HepG2 (cell line): ENCODE measurements around the gene THOC2. TPM values are rescaled to one million over a fixed set of nuclear protein-coding genes. Genes with fewer than 3 reads are reported as not detected.

ENCODE experiments used
- ATAC-seq: fragments of 200-7000 bp; cut with Tn5 transposase; 3 replicates; pipeline ENCODE4 v1.9.1; 2020; ENCODE audit warnings: mild to moderate bottlenecking, moderate library complexity
- BruUV-seq: library from RNA; stranded (reverse); fragments of 400-500 nt; replicated peaks from 2 replicates; lab custom pipeline; 2021; lab: Mats Ljungman, UMichigan
- CTCF ChIA-PET: fragments of 300-600 bp; formaldehyde crosslinking; extraction: SDS; loops from one replicate; lab custom pipeline; 2021; ENCODE audit warnings: low total read pairs, inconsistent platforms, low intra/inter-chr PET ratio; lab: Yijun Ruan, JAX
- POLR2A ChIA-PET: fragments of 350-600 bp; sonication (Branson Sonifier 250); formaldehyde crosslinking; loops from one replicate; lab custom pipeline; 2020; ENCODE audit warnings: antibody characterized with exemption, inconsistent platforms; lab: Yijun Ruan, JAX
- DNase-seq: peaks from one replicate; pipeline ENCODE4 v3.0.0-alpha.2; 2015; ENCODE audit warnings: low spot score
- FAIRE-seq: peaks from 3 replicates; lab custom pipeline; 2011; peaks lifted over from hg19 to GRCh38; lab: Jason Lieb, UNC
- H2AFZ ChIP-seq: one replicate; pipeline ENCODE4 v1.6.1; 2011; ENCODE audit warnings: low read length, inconsistent platforms
- H3K27ac ChIP-seq: fragments of 300-600 bp; 3 replicates; pipeline ENCODE4 v1.8.0; 2011; ENCODE audit warnings: mixed run types, mild to moderate bottlenecking, mixed read lengths, low read length, inconsistent platforms; ENCODE audit not compliant: insufficient read depth; ENCODE audit errors: extremely low read length
- H3K27me3 ChIP-seq, 2 experiments: fragments of 200-600 bp in 1 of 2; 2 replicates in 1 of 2; 3 replicates in 1 of 2; pipeline versions ENCODE4 v1.6.0 to v1.8.0; 2011; ENCODE audit warnings: low read length in 2 of 2, mild to moderate bottlenecking in 2 of 2, moderate library complexity in 2 of 2, inconsistent platforms in 1 of 2; ENCODE audit not compliant: insufficient read depth in 2 of 2, control insufficient read depth in 1 of 2
- H3K36me3 ChIP-seq, 2 experiments: fragments of 200-600 bp in 1 of 2; replicated peaks in 1 of 2; 2 replicates in 1 of 2; 3 replicates in 1 of 2; pipeline versions ENCODE4 v1.5.1 to v1.8.0; 2011; ENCODE audit warnings: low read length in 2 of 2, inconsistent platforms in 1 of 2; ENCODE audit not compliant: insufficient read depth in 2 of 2, control insufficient read depth in 1 of 2
- H3K4me1 ChIP-seq: 2 replicates; pipeline ENCODE4 v1.5.1; 2012; ENCODE audit warnings: low read length, inconsistent platforms; ENCODE audit not compliant: insufficient read depth
- H3K4me2 ChIP-seq: 2 replicates; pipeline ENCODE4 v1.6.0; 2011; ENCODE audit warnings: low read depth, low read length, inconsistent platforms
- H3K4me3 ChIP-seq, 3 experiments: fragments of 200-600 bp in 1 of 3; sonication (generic), shearing (Covaris generic) in 1 of 3; replicated peaks in 1 of 3; 2 replicates each; pipeline ENCODE4 v1.5.1; 2011 to 2016; ENCODE audit warnings: low read length in 3 of 3, inconsistent platforms in 2 of 3, low read depth in 2 of 3, mild to moderate bottlenecking in 2 of 3, control low read depth in 1 of 3, mixed read lengths in 1 of 3; ENCODE audit not compliant: insufficient read depth in 1 of 3
- H3K79me2 ChIP-seq: one replicate; pipeline ENCODE4 v1.6.1; 2011; ENCODE audit warnings: low read length, inconsistent platforms; ENCODE audit not compliant: insufficient read depth
- H3K9ac ChIP-seq: 2 replicates; pipeline ENCODE4 v1.6.0; 2011; ENCODE audit warnings: mild to moderate bottlenecking, low read depth, low read length, inconsistent platforms; ENCODE audit not compliant: insufficient read depth
- H3K9me3 ChIP-seq: 2 replicates; pipeline ENCODE4 v1.5.1; 2012; ENCODE audit warnings: mild to moderate bottlenecking, low read length
- H4K20me1 ChIP-seq: 2 replicates; pipeline ENCODE4 v1.6.0; 2011; ENCODE audit warnings: inconsistent platforms, mild to moderate bottlenecking, low read length, moderate library complexity; ENCODE audit not compliant: insufficient read depth
- CBX5 ChIP-seq: sonication (generic); formaldehyde crosslinking; IDR thresholded peaks from 2 replicates; pipeline ENCODE4 v1.4.0; 2020; ENCODE audit warnings: missing genetic modification reagents, borderline replicate concordance
- CEBPB ChIP-seq: IDR thresholded peaks from 2 replicates; pipeline ENCODE4 v1.6.1; 2011; ENCODE audit warnings: low read depth, low read length, improper control_type of control experiment, borderline replicate concordance
- GMEB1 ChIP-seq: sonication (generic); formaldehyde crosslinking; IDR thresholded peaks from 2 replicates; pipeline ENCODE4 v1.5.1; 2020; ENCODE audit warnings: missing genetic modification reagents, mild to moderate bottlenecking, borderline replicate concordance
- KIAA2018 ChIP-seq: sonication (generic); formaldehyde crosslinking; IDR thresholded peaks from 2 replicates; pipeline ENCODE4 v1.5.0; 2020; ENCODE audit warnings: mild to moderate bottlenecking, missing genetic modification reagents, borderline replicate concordance
- THRA ChIP-seq: sonication (generic); formaldehyde crosslinking; IDR thresholded peaks from 2 replicates; pipeline ENCODE4 v1.4.0; 2020; ENCODE audit warnings: missing genetic modification reagents, borderline replicate concordance
- U2AF2 ChIP-seq: fragments of 200-400 bp; formaldehyde crosslinking; IDR thresholded peaks from 2 replicates; pipeline ENCODE4 v1.6.1; 2017; ENCODE audit warnings: low read depth, mild to moderate bottlenecking, low read length
- ZC3H4 ChIP-seq: sonication (generic); formaldehyde crosslinking; IDR thresholded peaks from 2 replicates; pipeline ENCODE4 v1.4.0; 2020; ENCODE audit warnings: missing genetic modification reagents, borderline replicate concordance
- ZFP36 ChIP-seq: fragments of 150-350 bp; IDR thresholded peaks from 2 replicates; pipeline ENCODE4 v1.6.1; 2018; ENCODE audit warnings: borderline replicate concordance, low read length, low read depth; ENCODE audit not compliant: partially characterized antibody
- ZNF18 ChIP-seq: sonication (generic); formaldehyde crosslinking; IDR thresholded peaks from 2 replicates; pipeline ENCODE4 v1.8.0; 2022; ENCODE audit warnings: mild to moderate bottlenecking, missing genetic modification reagents; ENCODE audit not compliant: insufficient replicate concordance
- WGBS: methylation state at CpG from one replicate; pipeline ENCODE4 v1.1.6; 2017; ENCODE audit warnings: low lambda C conversion rate; 5-methylcytosine and 5-hydroxymethylcytosine counted together
- in situ Hi-C: cut with HindIII; loops from 2 replicates; pipeline ENCODE4 v1.10.0; 2017; ENCODE audit warnings: low pct_unique_long_range_greater_than_20kb; ENCODE audit not compliant: extremely low pct_ligation_motif_present
- intact Hi-C: fragments of 100-400 bp; cut with micrococcal nuclease; formaldehyde crosslinking; loops from one replicate; pipeline ENCODE4 v1.10.0; 2022; ENCODE audit not compliant: unreplicated experiment
- polyA plus RNA-seq, 8 experiments: library from polyadenylated mRNA; depleted of rRNA in 3 of 8; stranded (reverse) in 7 of 8; unstranded in 1 of 8; fragments of >200 nt; fragmentation: Illumina TruSeq in 4 of 8; extraction: Trizol in 4 of 8; gene quantifications; 2 replicates each; pipeline versions ENCODE4 v1.2.1 to v1.2.3, GENCODE V29; 2011 to 2016; ENCODE audit warnings: low read depth in 4 of 8, missing spikeins in 1 of 8, mixed read lengths in 1 of 8; ENCODE audit not compliant: insufficient read depth in 1 of 8
- total RNA-seq, 5 experiments: library from RNA; depleted of rRNA; stranded (reverse); fragments of >200 nt; fragmentation: Illumina TruSeq; extraction: Trizol; gene quantifications; 2 replicates each; pipeline ENCODE4 v1.2.3, GENCODE V29; 2016; ENCODE audit warnings: low read depth in 1 of 5

THOC2 gene
- total and polyA plus RNA-seq, 2 of the 13 experiments (the other 11 are each of a cell fraction or from before 2014, with no cell fraction given), result 87.1 to 101 TPM

- no peak for TF ChIP-seq ZNF18 (CRISPR knock-in tag)
Observed at GRCh38 chrX:123626962-123627361, 105.9 kb downstream of the THOC2 start (continued).

- ChIA-PET CTCF (no interaction called here), POLR2A (no interaction called here)
- Histone ChIP-seq H4K20me1 (no peaks in the 10 kb centered on the region), H3K79me2 (no peaks in the 10 kb centered on the region), H3K4me3 (no peak overlapping the region), H3K4me2 (no peak overlapping the region), H3K9ac (no peak overlapping the region), H3K9me3 (no peaks in the 10 kb centered on the region), H3K36me3 (peaks cover 4 to 32% of the 10 kb centered on the region in 2 experiments; a peak in 4 of 5 replicates), H3K27ac (no peak overlapping the region), H3K4me1 (no peaks in the 10 kb centered on the region), H3K27me3 (no peaks in the 10 kb centered on the region), H2AFZ (no peak overlapping the region)
- intact Hi-C loops (no loop called here), in situ Hi-C loops (no loop called here)
- 90% methylated on average over 2 of the region's 2 CpGs for WGBS
- ATAC-seq (no peak), DNase-seq (no peak), FAIRE-seq (no peak)
- no TSS peak for BruUV-seq
- no peak for TF ChIP-seq GMEB1 (CRISPR knock-in tag)
- TF ChIP-seq THRA (CRISPR knock-in tag), result no peak
- no peak for TF ChIP-seq U2AF2
- TF ChIP-seq ZC3H4 (CRISPR knock-in tag), result no peak
- TF ChIP-seq ZFP36, result no peak
- no peak for TF ChIP-seq CEBPB
- no peak for TF ChIP-seq CBX5 (CRISPR knock-in tag)
- TF ChIP-seq KIAA2018 (CRISPR knock-in tag), result no peak
Observed at GRCh38 chrX:123625952-123626351, 106.9 kb downstream of the THOC2 start.
